ENCODE measurements around the gene CDK5R2.
A peak's percentile ranks its signal among the peaks of the same experiment; 100 is the strongest.

GRCh38 chr2:218960309-218961165, 1.1 kb downstream of the CDK5R2 start:
- no peak for TF ChIP-seq ZNF274 (IDR thresholded peaks at IDR 0.05; ENCODE audit: low read depth, low read length)
- peak; percentile 94 for TF ChIP-seq SUZ12 (IDR thresholded peaks at IDR 0.05; ENCODE audit: extremely low read depth, insufficient read depth, insufficient read length)
- no peak for TF ChIP-seq YY1 (IDR thresholded peaks at IDR 0.05; ENCODE audit: insufficient read depth, insufficient read length)
